HG03571 (cell line): ENCODE data around the gene TMEM86A.

Source experiments
- ATAC-seq: cut with Tn5 transposase; IDR thresholded peaks from one replicate; pipeline ENCODE4 v1.9.1; 2021; ENCODE audit not compliant: unreplicated experiment

TMEM86A gene

DNA sequence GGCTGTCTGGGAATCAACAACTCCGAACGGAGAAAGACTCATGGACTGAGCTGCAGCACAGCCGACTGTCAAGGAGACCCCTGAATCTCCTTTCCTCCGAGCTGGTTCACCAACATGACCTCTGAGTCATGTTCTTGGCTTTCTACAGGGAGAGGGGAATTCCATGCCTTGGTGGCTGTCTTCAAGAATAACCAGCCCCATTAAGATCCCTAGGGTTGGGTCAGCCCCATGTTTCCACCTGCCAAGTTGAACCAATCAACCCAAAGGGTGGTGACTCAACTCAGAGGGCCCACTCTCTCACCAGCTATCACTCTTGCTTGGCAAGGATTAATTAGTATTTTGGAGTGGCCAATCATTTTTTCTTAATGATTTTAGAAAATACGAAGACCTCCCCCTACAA lies 55.7 kb downstream of the TMEM86A start:
- no peak for ATAC-seq
